Epithelial cell of prostate (primary cell): ENCODE data around the gene SPEF1.
"Not testable (repeated sequence)": the region's sequence is repeated elsewhere in the genome, so short reads cannot be mapped to it uniquely, and the experiment has no call there.

Experiments
- DNase-seq: peaks from one replicate; pipeline ENCODE4 v3.0.0-alpha.2; 2011; ENCODE audit warnings: low read depth, low spot score
- H3K27ac ChIP-seq: fragments of 450-650 bp; 2 replicates; pipeline ENCODE4 v1.5.1; 2017; ENCODE audit warnings: mild to moderate bottlenecking

The SPEF1 gene, protein sequence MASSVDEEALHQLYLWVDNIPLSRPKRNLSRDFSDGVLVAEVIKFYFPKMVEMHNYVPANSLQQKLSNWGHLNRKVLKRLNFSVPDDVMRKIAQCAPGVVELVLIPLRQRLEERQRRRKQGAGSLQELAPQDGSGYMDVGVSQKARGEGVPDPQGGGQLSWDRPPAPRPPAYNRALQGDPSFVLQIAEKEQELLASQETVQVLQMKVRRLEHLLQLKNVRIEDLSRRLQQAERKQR

DNA sequence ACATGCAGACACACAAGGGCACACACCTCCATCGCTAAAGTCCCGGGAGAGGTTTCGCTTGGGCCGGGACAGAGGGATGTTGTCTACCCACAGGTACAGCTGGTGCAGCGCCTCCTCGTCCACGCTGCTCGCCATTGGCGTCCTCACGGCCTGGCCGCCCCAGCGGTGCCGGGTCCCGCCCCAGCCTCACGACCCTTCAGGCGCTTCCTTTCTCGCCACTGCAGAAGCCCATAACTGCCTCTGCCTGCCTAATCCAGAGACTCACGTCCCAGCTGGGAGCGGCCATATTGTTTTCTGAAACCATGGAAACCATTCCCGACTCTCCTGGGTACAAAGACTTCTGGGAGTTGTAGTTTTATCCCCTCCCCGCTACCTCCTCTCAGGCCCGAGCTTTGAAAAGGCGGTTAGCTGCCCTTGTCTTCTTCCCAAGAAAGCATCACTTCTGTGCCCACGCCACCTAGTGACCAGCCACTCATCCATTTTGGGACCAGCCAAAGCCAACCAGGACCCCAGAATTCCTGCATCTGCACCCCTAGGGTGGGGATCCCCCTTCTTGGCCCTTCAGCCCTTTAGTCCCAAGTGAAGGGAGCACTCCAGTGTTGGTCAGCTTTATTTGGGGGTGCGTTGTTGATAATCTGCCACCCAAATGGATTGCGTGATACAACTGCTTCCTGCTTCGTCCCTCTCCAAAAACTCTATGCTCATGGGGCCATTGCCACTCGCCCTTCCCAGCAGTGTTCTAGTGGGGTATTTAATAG is at the start of gene SPEF1:
Gene SPEF1, minus strand, starts transcription at position 296 of the 758 bp plus-strand sequence. Its CDS starts 161 bp downstream, at position 135.
- DNase-seq = no peak
- no peak within 1 kb of the TSS for H3K27ac ChIP-seq

DNA sequence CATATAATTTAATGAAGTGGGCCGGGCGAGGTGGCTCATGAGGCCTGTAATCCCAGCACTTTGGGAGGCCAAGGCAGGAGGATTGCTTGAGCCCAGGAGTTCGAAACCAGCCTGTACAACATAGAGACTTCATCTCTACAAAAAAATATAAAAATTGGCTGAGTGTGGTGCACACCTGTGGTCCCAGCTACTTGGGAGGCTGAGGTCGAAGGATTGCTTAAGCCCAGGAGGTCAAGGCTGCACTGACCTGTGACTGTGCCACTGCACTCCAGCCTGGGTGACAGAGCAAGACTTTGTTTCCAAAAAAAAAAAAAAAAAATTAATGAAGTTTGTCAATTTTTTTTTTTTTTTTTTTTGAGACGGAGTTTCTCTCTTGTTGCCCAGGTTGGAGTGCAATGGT is 48.6 kb upstream of the SPEF1 start:
- DNase-seq, H3K27ac ChIP-seq: not testable (repeated sequence)

DNA sequence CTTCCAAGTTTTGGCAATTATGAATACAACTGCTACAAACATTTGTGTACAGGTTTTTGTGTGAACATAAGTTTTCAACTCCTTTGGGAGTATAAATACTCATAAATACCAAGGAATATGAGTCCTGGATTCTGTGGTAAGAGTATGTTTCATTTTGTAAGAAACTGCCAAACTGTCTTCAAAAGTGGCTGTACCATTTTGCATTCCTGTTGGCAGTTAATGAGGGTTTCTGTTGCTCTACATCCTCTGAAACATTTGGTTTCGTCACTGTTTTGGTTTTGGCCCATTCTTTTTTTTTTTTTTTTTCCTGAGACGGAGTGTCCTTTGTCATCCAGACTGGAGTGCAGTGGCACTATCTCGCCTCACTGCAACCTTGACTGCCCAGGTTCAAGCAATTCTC is 47.5 kb upstream of the SPEF1 start:
- DNase-seq = no peak
- H3K27ac ChIP-seq = no peak overlapping the region

GRCh38 chr20:3826420-3826819 is 45.2 kb upstream of the SPEF1 start:
- no peak overlapping the region for H3K27ac ChIP-seq

DNA sequence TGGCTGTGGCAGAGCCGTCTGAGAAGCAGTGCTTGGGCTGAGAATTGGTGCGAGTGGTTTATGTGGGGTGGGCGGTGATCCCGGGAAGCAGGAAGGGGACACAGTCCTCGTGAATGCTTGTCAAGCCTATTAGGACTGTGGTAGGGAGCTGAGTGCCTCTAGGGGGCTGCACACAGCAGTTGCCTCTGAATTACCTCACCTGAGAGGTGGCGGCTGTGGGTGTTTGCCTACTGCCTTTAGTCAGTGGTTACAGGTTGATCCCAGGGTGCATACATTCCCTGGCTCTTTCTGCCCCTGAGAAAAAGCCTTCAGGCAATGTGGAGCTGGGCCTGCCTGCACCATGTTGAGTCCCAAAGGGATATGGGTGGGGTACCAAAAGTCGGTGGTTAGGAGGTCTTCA is 44.3 kb upstream of the SPEF1 start:
- H3K27ac ChIP-seq = no peak overlapping the region
- DNase-seq = no peak

More at GRCh38 chr20:3826420-3826819, 45.2 kb upstream of the SPEF1 start:
- no peak for DNase-seq

- no peak overlapping the region for H3K27ac ChIP-seq
- DNase-seq = no peak
These were observed 42.6 kb upstream of the SPEF1 start for GRCh38 chr20:3823881-3824280.

DNA sequence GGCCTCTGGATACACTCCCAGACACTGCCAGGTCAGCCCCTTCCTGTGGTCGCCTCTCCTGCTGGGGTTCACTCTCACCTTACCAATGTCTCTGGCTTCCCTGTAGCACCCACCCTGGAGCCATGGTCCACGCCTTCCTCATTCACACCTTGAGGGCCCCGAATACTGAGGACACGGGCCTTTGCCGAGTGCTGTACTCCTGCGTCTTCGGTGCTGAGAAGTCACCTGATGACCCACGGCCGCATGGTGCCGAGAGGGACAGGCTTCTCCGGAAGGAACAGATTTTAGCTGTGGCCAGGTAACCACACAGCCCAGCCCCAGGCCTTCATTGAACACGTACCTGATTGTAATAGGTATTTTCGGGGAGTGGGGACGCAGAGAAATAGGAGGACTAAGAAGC is 40.7 kb upstream of the SPEF1 start:
- no peak for DNase-seq
- H3K27ac ChIP-seq = no peak overlapping the region

DNA sequence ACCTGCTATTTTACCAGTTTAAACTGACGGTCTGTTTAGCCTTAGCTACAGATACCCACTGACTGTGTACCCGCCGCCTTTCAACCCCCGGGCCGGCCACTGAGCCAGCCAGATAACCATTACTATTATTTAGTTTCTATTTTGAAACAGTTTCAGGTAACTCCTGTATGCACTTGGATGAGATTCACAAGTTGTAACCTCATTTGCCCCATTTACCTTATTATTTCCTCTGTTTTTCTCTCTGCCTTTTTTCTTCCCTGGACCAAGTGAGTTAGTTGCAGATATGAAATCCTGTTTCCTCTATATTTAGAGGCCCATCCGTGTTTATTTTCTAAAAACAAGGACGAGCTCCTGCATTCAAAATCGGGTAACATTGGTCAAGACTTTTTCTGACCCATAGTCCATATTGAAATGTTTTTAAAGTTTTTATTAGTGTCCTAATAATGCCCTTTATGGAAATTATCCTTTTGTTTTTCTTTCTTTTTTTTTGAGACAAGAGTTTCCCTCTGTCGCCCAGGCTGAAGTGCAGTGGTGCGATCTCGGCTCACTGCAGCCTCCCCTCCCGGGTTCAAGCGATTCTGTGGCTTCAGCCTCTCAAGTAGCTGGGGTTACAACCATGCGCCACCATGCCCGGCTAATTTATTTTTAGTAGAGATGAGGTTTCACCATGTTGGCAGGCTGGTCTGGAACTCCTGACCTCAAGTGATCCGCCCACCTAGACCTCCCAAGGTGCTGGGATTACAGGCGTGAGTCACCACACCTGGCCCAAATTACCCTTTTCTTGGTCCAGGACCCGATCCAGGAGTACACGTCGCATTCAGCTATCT is 39.9 kb upstream of the SPEF1 start:
- H3K27ac ChIP-seq = peak overlapping the region; percentile 91
- no peak for DNase-seq

GRCh38 chr20:3820048-3820900 is 39.0 kb upstream of the SPEF1 start, which contains the start of gene AP5S1:
TSS of gene AP5S1 (plus strand) at chr20:3820547. CDS start at chr20:3822118, 1,571 bp downstream.
- DNase-seq = peak; percentile 80

DNA sequence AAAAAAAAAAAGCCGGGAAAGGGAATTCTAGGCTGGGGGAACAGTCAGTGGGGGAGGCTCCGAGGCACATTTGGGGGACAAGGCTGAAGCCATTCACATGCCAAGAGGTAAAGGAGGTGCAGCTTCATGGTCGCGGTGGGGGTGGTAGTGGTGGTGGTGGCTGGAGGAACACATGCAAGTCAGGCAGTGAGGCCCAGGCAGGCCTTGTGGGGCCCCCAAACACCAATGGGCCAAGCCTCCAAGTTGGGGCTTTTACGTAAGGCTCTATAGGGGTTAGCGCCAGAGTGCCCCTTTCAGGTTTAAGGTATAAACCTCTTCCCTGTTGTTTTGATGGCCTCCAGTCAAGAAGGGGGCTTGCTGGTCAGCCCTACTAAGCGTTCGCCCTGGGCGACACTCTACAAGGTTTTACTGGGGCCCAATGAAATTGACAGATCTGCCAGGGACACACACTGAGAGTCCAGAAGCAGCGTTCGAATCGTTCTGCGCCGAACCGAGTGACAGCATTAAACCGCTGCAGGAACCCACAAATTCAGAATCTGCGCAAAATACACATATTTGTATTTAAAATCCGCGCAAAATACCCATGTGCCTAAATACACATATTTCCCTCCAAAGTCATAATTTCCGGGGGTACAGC is 38.3 kb upstream of the SPEF1 start:
- H3K27ac ChIP-seq = peak overlapping the region; percentile 91
- no peak for DNase-seq

More at GRCh38 chr20:3820048-3820900, 39.0 kb upstream of the SPEF1 start, which contains the start of gene AP5S1:
- peak within 1 kb of the TSS; percentile 91 for H3K27ac ChIP-seq

GRCh38 chr20:3818155-3819151 is 37.2 kb upstream of the SPEF1 start:
- DNase-seq = no peak
- H3K27ac ChIP-seq = no peak overlapping the region

- no peak for DNase-seq
- no peak overlapping the region for H3K27ac ChIP-seq
These were observed 34.6 kb upstream of the SPEF1 start for GRCh38 chr20:3815703-3816315.

DNA sequence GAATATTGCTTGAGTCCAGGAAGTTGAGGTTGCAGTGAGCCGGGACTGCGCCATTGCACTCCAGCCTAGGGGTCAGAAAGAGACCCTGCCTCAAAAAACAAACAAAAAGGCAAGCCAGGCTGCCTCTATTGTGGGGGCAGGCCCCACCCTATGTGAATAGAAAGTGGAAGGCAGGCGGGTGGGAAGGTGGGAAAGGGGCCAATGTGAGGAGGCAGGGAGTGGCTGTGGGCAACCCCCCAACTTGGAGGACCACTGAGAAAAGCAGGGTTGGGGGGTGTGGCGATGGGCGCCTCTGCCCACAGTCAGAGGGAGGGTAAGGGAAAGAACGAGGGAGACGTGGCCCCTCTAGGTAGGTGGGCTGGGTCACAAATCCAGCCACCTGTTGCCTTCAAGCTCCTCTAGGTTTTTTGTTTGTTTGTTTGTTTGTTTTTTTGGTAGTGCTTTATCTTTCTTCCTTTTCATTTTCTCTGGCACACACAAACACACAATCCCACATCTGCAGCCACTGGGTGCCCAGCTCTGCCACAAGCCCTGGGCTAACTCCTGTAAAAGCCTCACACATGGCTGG is 33.8 kb upstream of the SPEF1 start:
- no peak for DNase-seq
- H3K27ac ChIP-seq = no peak overlapping the region

DNA sequence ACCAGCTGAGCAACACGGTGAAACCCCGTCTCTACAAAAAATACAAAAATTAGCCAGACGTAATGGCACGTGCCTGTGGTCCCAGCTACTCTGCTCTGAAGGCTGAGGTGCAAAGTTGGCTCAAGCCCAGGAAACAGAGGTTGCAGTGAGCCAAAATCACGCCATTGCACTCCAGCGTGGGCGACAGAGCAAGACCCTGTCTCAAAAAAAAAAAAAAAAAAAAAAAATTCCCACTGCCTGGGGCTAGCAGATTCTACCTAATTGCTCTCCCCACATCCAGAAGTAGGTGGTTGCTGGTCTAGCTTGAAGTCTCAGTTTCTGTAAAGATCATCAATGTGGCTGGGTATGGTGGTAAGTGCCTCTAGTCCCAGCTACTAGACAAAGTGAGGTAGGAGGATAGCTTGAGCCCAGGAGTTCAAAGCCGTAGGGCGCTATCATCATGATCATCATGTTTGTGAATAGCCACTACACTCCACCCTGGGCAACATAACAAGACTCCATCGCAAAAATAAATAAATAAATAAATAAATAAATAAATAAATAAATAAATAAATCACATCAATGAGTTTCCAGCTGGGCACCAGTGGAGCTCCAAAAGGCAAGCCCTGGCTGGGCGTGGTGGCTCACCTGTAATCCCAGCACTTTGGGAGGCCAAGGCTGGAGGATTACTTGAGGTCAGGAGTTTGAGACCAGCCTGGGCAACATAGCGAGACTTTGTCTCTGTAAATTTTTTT is 32.8 kb upstream of the SPEF1 start:
- no peak for DNase-seq
- H3K27ac ChIP-seq = no peak overlapping the region

GRCh38 chr20:3812975-3813847 is 32.0 kb upstream of the SPEF1 start:
- H3K27ac ChIP-seq = no peak overlapping the region
- no peak for DNase-seq

GRCh38 chr20:3812259-3812681 is 31.0 kb upstream of the SPEF1 start:
- no peak for DNase-seq
- peak overlapping the region; percentile 95 for H3K27ac ChIP-seq
